Endodermal cell (in vitro differentiated cells): ENCODE data around the gene OBSCN. TPM values are rescaled to one million over a fixed set of nuclear protein-coding genes. Genes with fewer than 3 reads are reported as not detected.

Source experiments
- DNase-seq: peaks from one replicate; pipeline ENCODE4 v3.0.0-alpha.2; 2017
- H3K27ac ChIP-seq: 2 replicates; pipeline ENCODE4 v1.5.1; 2013; ENCODE audit warnings: mild to moderate bottlenecking, low read depth, low read length, moderate library complexity
- H3K27me3 ChIP-seq: 2 replicates; pipeline ENCODE4 v1.6.1; 2013; ENCODE audit warnings: mild to moderate bottlenecking, low read length, moderate library complexity; ENCODE audit not compliant: insufficient read depth, control insufficient read depth, poor library complexity, severe bottlenecking
- H3K36me3 ChIP-seq: 2 replicates; pipeline ENCODE4 v1.7.0; 2013; ENCODE audit warnings: mild to moderate bottlenecking, low read length, moderate library complexity; ENCODE audit not compliant: control insufficient read depth, insufficient read depth
- H3K4me1 ChIP-seq: one replicate; pipeline ENCODE4 v1.7.0; 2013; ENCODE audit warnings: low read length; ENCODE audit not compliant: control insufficient read depth, insufficient read depth
- H3K4me3 ChIP-seq: 2 replicates; pipeline ENCODE4 v1.5.1; 2013; ENCODE audit warnings: mild to moderate bottlenecking, low read length, moderate library complexity
- H3K9ac ChIP-seq: 2 replicates; pipeline ENCODE4 v1.6.1; 2013; ENCODE audit warnings: mild to moderate bottlenecking, low read length, moderate library complexity; ENCODE audit not compliant: poor library complexity, severe bottlenecking; ENCODE audit errors: extremely low read depth
- H3K9me3 ChIP-seq: 2 replicates; pipeline ENCODE4 v1.6.1; 2013; ENCODE audit warnings: mild to moderate bottlenecking, low read length, moderate library complexity; ENCODE audit not compliant: control insufficient read depth
- H3K27ac Mint-ChIP-seq: 2 replicates; pipeline ENCODE4 v1.8.0; 2020; ENCODE audit warnings: mixed read lengths
- H3K27me3 Mint-ChIP-seq: 2 replicates; pipeline ENCODE4 v1.8.0; 2021; ENCODE audit warnings: mild to moderate bottlenecking, mixed read lengths; ENCODE audit not compliant: insufficient read depth
- H3K36me3 Mint-ChIP-seq: 2 replicates; pipeline ENCODE4 v1.8.0; 2020; ENCODE audit warnings: low read depth, mixed read lengths
- H3K4me1 Mint-ChIP-seq: 2 replicates; pipeline ENCODE4 v1.8.0; 2020; ENCODE audit warnings: mixed read lengths
- H3K4me3 Mint-ChIP-seq: 2 replicates; pipeline ENCODE4 v1.8.0; 2020; ENCODE audit warnings: mild to moderate bottlenecking, moderate library complexity, mixed read lengths
- H3K9me3 Mint-ChIP-seq: 2 replicates; pipeline ENCODE4 v1.8.0; 2020; ENCODE audit warnings: mild to moderate bottlenecking, mixed read lengths
- WGBS, 2 experiments: methylation state at CpG; one replicate each; pipeline versions ENCODE4 v1.1.5 to v1.1.7; 2013; ENCODE audit warnings: missing lambda C conversion rate in 2 of 2, mixed read lengths in 1 of 2; ENCODE audit not compliant: insufficient coverage in 1 of 2, insufficient read length in 1 of 2; 5-methylcytosine and 5-hydroxymethylcytosine counted together
- total RNA-seq, 2 donors: library from RNA; stranded (reverse); fragmentation: NEBNext Ultra II Directional in 1 of 2; extraction: Animal tissue kit (Norgen Biotek cat#: 25700) in 1 of 2; gene quantifications; 2 replicates in 1 of 2; 3 replicates in 1 of 2; pipeline ENCODE4 v1.2.1, GENCODE V29; 2021
- TF ChIP-seq, protein P1 (sequence below): fragments of 200-600 bp; sonication (generic); conservative IDR thresholded peaks from 2 replicates; pipeline ENCODE4 v1.5.0; 2021; ENCODE audit warnings: antibody characterized with exemption, mild to moderate bottlenecking

Gene OBSCN
- total RNA-seq, 2 donors from 2014 or later = 53.7 to 68.9 TPM

DNA sequence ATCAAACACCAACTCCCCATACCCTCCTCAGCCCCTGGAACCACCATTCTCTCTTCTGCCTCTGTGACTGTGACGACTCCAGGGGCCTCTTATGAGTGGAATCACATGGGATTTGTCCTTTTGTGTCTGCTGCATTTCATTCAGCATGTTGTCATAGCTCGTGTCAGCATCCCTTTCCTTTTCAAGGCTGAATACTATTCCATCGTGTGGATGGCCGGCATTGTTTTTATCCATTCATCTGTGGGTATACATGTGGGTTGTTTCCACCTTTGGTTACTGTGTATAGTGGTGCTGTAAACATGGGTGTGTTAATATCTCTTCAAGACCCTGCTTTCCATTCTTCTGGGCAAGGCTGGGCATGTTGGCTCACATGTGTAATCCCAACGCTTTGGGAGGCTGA, 17.1 kb upstream of the OBSCN start:
- Histone ChIP-seq H3K4me1 (no peaks in the 10 kb centered on the region), H3K36me3 (no peaks in the 10 kb centered on the region), H3K9ac (no peak overlapping the region), H3K27me3 (no peaks in the 10 kb centered on the region), H3K27ac (no peak overlapping the region), H3K9me3 (no peaks in the 10 kb centered on the region), H3K4me3 (no peak overlapping the region)
- H3K4me1 Mint-ChIP-seq = peaks cover 1% of the 10 kb centered on the region
- DNase-seq = no peak
- peaks cover 7% of the 10 kb centered on the region for H3K9me3 Mint-ChIP-seq
- H3K27me3 Mint-ChIP-seq = peaks cover 14% of the 10 kb centered on the region
- TF ChIP-seq, protein P1, sequence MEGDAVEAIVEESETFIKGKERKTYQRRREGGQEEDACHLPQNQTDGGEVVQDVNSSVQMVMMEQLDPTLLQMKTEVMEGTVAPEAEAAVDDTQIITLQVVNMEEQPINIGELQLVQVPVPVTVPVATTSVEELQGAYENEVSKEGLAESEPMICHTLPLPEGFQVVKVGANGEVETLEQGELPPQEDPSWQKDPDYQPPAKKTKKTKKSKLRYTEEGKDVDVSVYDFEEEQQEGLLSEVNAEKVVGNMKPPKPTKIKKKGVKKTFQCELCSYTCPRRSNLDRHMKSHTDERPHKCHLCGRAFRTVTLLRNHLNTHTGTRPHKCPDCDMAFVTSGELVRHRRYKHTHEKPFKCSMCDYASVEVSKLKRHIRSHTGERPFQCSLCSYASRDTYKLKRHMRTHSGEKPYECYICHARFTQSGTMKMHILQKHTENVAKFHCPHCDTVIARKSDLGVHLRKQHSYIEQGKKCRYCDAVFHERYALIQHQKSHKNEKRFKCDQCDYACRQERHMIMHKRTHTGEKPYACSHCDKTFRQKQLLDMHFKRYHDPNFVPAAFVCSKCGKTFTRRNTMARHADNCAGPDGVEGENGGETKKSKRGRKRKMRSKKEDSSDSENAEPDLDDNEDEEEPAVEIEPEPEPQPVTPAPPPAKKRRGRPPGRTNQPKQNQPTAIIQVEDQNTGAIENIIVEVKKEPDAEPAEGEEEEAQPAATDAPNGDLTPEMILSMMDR = no peak
- no peak overlapping the region for H3K4me3 Mint-ChIP-seq
- 89 to 93% methylated on average over 2 to 5 of the region's 5 CpGs for WGBS, 2 experiments
- no peaks in the 10 kb centered on the region for H3K36me3 Mint-ChIP-seq
- no peak overlapping the region for H3K27ac Mint-ChIP-seq

DNA sequence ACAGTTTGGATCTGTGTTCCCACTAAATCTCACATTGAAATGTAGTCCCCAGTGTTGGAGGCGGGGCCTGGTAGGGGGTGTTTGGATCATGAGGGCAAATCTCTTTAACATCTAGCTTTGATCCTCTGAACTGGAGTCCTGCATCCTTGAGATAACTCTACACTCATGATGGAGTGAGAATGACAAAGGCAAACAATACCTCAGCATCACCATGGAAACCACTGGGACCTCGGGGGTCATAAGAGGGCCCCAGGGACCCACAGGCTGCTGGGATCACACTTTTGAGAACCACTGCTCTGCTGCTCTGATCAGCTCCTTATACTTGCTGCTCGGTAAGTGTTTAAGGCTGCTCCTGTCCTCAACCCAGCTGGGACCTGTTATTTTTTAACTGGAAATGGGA, 13.4 kb upstream of the OBSCN start:
- H3K36me3 Mint-ChIP-seq = peaks cover 8% of the 10 kb centered on the region
- Histone ChIP-seq H3K9ac (no peak overlapping the region), H3K27ac (no peak overlapping the region), H3K27me3 (no peaks in the 10 kb centered on the region), H3K9me3 (peaks cover 12% of the 10 kb centered on the region), H3K4me3 (no peak overlapping the region), H3K4me1 (no peaks in the 10 kb centered on the region), H3K36me3 (no peaks in the 10 kb centered on the region)
- no peak overlapping the region for H3K4me3 Mint-ChIP-seq
- peaks cover 28% of the 10 kb centered on the region for H3K9me3 Mint-ChIP-seq
- TF ChIP-seq, protein P1 = no peak
- WGBS, 2 experiments = 78 to 88% methylated on average over 1 to 3 of the region's 3 CpGs
- DNase-seq = no peak
- H3K4me1 Mint-ChIP-seq = no peaks in the 10 kb centered on the region
- peaks cover 17% of the 10 kb centered on the region for H3K27me3 Mint-ChIP-seq
- no peak overlapping the region for H3K27ac Mint-ChIP-seq

DNA sequence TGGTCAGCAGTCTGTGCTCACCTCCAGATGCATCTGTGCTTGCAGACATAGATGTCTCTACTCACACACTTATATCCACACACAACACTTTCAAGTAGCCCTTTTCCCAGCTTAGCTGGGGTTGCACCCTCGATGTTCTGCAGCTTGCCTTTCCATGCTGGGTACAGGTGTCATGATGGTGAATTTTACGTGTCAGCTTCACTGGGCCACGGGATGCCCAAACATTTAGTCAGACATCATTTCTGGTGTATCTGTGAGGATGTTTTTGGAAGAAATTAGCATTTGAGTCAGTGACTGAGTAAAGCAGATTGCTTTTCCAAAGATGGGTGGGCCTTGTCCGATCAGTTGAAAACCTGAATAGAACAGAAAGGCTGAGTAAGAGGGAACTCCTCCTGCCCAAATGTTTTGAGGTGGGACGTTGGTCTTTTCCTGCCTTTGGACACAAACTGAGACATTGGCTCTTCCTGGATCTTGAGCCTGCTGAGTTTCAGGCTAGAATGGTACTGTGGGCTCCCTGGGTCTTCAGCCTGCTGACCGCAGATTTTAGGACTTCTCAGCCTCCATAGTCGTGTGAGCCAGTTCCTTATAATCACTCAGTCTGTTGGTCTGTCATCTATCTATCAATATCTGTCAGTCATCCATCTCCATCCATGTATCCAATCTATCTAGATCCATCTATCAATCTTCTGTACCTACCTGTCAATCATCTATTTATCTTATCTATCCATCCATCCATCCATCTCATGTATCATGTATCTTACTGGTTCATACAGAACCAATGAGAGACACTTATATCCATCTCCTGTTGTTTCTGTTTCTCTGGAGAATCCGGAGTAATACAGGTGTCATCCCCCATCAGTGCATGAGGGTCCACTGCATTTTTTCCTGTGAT, 12.7 kb upstream of the OBSCN start:
- Mint-ChIP-seq H3K27ac (no peak overlapping the region), H3K27me3 (peaks cover 17% of the 10 kb centered on the region), H3K36me3 (peaks cover 10% of the 10 kb centered on the region), H3K9me3 (peaks cover 34% of the 10 kb centered on the region), H3K4me1 (no peaks in the 10 kb centered on the region), H3K4me3 (no peak overlapping the region)
- H3K9me3 ChIP-seq = peaks cover 19% of the 10 kb centered on the region
- H3K27me3 ChIP-seq = no peaks in the 10 kb centered on the region
- no peak overlapping the region for H3K27ac ChIP-seq
- TF ChIP-seq, protein P1 = no peak
- no peaks in the 10 kb centered on the region for H3K4me1 ChIP-seq
- H3K36me3 ChIP-seq = no peaks in the 10 kb centered on the region
- no peak overlapping the region for H3K4me3 ChIP-seq
- WGBS, 2 experiments = 88 to 96% methylated on average over 7 to 8 of the region's 8 CpGs
- DNase-seq = no peak
- H3K9ac ChIP-seq = no peak overlapping the region
